Thymus (tissue), 11 donors: ENCODE measurements around the gene MAPK12. TPM values are rescaled to one million over a fixed set of nuclear protein-coding genes. Genes with fewer than 3 reads are reported as not detected.

Experiments
- DNase-seq, 9 donors: peaks; one replicate each; pipeline ENCODE4 v3.0.0-alpha.2; 2013; ENCODE audit warnings: low spot score in 9 of 9, low read depth in 6 of 9, missing footprints in 1 of 9
- H3K27ac ChIP-seq, 2 donors: one replicate each; pipeline ENCODE4 v1.5.1; 2013; ENCODE audit warnings: control low read depth in 1 of 2, low read depth in 1 of 2, low read length in 1 of 2, mild to moderate bottlenecking in 1 of 2, moderate library complexity in 1 of 2
- H3K27me3 ChIP-seq, 2 donors: one replicate each; pipeline ENCODE4 v1.5.1; 2013; ENCODE audit warnings: low read length in 1 of 2; ENCODE audit not compliant: control insufficient read depth in 2 of 2, insufficient read depth in 1 of 2
- H3K36me3 ChIP-seq, 2 donors: one replicate each; pipeline ENCODE4 v1.5.1; 2013; ENCODE audit warnings: low read length in 1 of 2, mild to moderate bottlenecking in 1 of 2, moderate library complexity in 1 of 2; ENCODE audit not compliant: control insufficient read depth in 2 of 2, insufficient read depth in 2 of 2
- H3K4me1 ChIP-seq, 2 donors: one replicate each; pipeline ENCODE4 v1.5.1; 2013; ENCODE audit warnings: low read length in 2 of 2; ENCODE audit not compliant: control insufficient read depth in 2 of 2, insufficient read depth in 2 of 2
- H3K4me3 ChIP-seq, 2 donors: one replicate each; pipeline ENCODE4 v1.5.1; 2013; ENCODE audit warnings: low read length in 2 of 2, control low read depth in 1 of 2, mild to moderate bottlenecking in 1 of 2
- H3K9me3 ChIP-seq, 2 donors: one replicate each; pipeline ENCODE4 v1.5.1; 2013; ENCODE audit warnings: low read length in 1 of 2, mild to moderate bottlenecking in 1 of 2; ENCODE audit not compliant: control insufficient read depth in 2 of 2, insufficient read depth in 1 of 2
- WGBS: extraction: QIAGEN DNeasy Blood & Tissue Kit; methylation state at CpG from one replicate; pipeline ENCODE4 v1.1.7; 2013; 5-methylcytosine and 5-hydroxymethylcytosine counted together
- polyA plus RNA-seq: library from polyadenylated mRNA; stranded (reverse); fragments of 200-250 nt; gene quantifications from one replicate; pipeline ENCODE4 v1.2.3, GENCODE V29; 2013
- total RNA-seq: library from RNA; stranded (reverse); fragments of 120-200 nt; gene quantifications from one replicate; pipeline ENCODE4 v1.2.4, GENCODE V29; 2013
- donor health status: healthy.

The MAPK12 gene
- total and polyA plus RNA-seq, 2 donors, result 2.2 to 8.2 TPM

GRCh38 chr22:50306753-50307749 is 45.6 kb upstream of the MAPK12 start, which contains the start of gene PLXNB2:
PLXNB2 (minus strand) TSS chr22:50307646; CDS start chr22:50290584, 17,062 bp downstream.
- Histone ChIP-seq H3K27me3 (peaks cover 45 to 80% of the 10 kb centered on the region in 2 donors), H3K27ac (peak within 1 kb of the TSS; percentile 55 to 62), H3K36me3 (no peaks in the 10 kb centered on the region), H3K4me1 (peaks cover 13 to 52% of the 10 kb centered on the region in 2 donors), H3K4me3 (peak within 1 kb of the TSS; percentile 45 to 47), H3K9me3 (peaks cover 0 to 4% of the 10 kb centered on the region in 2 donors)
- DNase-seq, result peak in 1 of 9 donors; percentile 34
- WGBS, result under 1% methylated on average over 103 of the region's 105 CpGs

DNA sequence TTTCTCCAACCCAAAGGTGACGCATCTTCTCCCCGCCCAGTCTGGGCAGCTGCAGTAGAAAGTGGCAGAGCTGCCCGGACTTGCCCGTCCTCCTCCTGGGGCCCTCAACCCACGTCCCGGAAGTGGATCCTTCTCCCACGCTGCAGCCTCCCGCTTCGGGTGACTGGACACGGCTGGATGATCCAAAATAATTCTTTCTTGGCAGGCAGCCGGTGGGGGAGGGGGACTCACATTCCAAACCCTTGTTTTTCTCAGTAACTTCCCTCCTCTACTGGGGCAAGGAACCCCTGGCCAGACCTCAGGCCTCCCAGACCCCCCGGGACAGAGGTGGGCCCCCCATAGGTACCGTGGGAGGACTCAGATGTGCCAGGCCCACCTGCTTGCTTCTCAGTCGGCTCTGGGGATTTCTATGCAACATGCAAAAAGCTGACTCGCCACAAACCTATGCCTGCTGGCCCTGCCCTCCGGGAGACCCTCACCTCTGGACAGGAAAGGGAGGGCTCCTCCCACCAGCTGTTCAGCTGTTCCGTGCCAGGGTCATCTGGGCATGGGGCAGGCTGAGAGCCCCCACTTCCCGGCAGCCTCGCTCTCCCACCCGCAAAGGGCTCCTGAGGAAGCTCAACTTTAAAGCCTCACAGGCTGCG is 44.6 kb upstream of the MAPK12 start:
- no peak for DNase-seq
- H3K4me1 ChIP-seq, result peaks cover 13 to 59% of the 10 kb centered on the region in 2 donors
- H3K27ac ChIP-seq, result peak overlapping the region; percentile 62 to 64
- peaks cover 0 to 4% of the 10 kb centered on the region in 2 donors for H3K9me3 ChIP-seq
- H3K36me3 ChIP-seq, result no peaks in the 10 kb centered on the region
- H3K27me3 ChIP-seq, result peaks cover 43 to 82% of the 10 kb centered on the region in 2 donors
- peak overlapping the region; percentile 45 to 47 for H3K4me3 ChIP-seq
- 21% methylated on average over 21 of the region's 21 CpGs for WGBS

DNA sequence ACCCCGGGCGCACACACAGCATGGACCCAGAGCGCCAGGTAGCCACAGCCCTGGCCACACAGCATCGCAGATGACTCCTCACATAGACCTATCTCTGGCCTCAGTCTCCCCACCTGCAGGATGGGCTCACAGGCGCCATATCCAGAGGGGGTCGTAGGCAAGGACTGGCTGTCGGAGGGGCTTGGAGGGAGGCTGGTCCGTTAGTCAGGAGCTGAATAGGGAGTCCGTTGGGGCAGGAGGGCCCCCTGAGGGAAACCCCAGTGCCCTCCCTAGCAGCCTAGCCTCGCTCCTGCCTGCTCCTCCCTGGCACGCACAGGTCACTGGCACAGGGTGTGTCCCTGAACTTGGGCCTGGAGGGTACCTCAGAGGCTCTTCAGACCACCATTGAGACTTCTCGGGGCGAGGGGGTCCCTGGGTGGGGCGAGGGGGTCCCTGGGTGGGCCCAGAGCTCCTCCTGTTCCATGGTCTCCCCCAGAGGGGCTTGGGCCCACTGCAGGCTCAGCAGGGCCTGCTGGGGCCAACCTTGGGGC is 44.0 kb upstream of the MAPK12 start:
- H3K27me3 ChIP-seq, result peaks cover 45 to 85% of the 10 kb centered on the region in 2 donors
- DNase-seq, result no peak
- H3K27ac ChIP-seq, result peak overlapping the region; percentile 58 to 64
- peak overlapping the region in 1 of 2 donors; percentile 47 for H3K4me3 ChIP-seq
- H3K9me3 ChIP-seq, result peaks cover 0 to 4% of the 10 kb centered on the region in 2 donors
- H3K4me1 ChIP-seq, result peaks cover 13 to 64% of the 10 kb centered on the region in 2 donors
- no peaks in the 10 kb centered on the region for H3K36me3 ChIP-seq
- WGBS, result 92% methylated on average over 14 of the region's 14 CpGs

- WGBS, result 71% methylated on average over 22 of the region's 22 CpGs
- DNase-seq, result no peak
- Histone ChIP-seq H3K9me3 (peaks cover 0 to 4% of the 10 kb centered on the region in 2 donors), H3K27ac (peak overlapping the region in 1 of 2 donors; percentile 58), H3K4me1 (peaks cover 13 to 64% of the 10 kb centered on the region in 2 donors), H3K4me3 (no peak overlapping the region), H3K36me3 (no peaks in the 10 kb centered on the region), H3K27me3 (peaks cover 51 to 85% of the 10 kb centered on the region in 2 donors)
Measured at GRCh38 chr22:50304528-50305392, 43.3 kb upstream of the MAPK12 start.

- Histone ChIP-seq H3K4me1 (peaks cover 13 to 65% of the 10 kb centered on the region in 2 donors), H3K27ac (peak overlapping the region in 1 of 2 donors; percentile 69), H3K9me3 (peaks cover 0 to 4% of the 10 kb centered on the region in 2 donors), H3K36me3 (no peaks in the 10 kb centered on the region), H3K4me3 (no peak overlapping the region), H3K27me3 (peaks cover 53 to 84% of the 10 kb centered on the region in 2 donors)
- peak in 1 of 9 donors; percentile 29 for DNase-seq
- WGBS, result 47% methylated on average over 11 of the region's 11 CpGs
Measured at GRCh38 chr22:50303848-50304527, 42.5 kb upstream of the MAPK12 start.

- Histone ChIP-seq H3K27ac (peak overlapping the region; percentile 25 to 26), H3K36me3 (no peaks in the 10 kb centered on the region), H3K9me3 (peaks cover 0 to 4% of the 10 kb centered on the region in 2 donors), H3K27me3 (peaks cover 47 to 84% of the 10 kb centered on the region in 2 donors), H3K4me1 (peaks cover 13 to 66% of the 10 kb centered on the region in 2 donors), H3K4me3 (no peak overlapping the region)
- WGBS, result 40% methylated on average over 7 of the region's 7 CpGs
- no peak for DNase-seq
Measured at GRCh38 chr22:50303515-50303847, 42.0 kb upstream of the MAPK12 start.

DNA sequence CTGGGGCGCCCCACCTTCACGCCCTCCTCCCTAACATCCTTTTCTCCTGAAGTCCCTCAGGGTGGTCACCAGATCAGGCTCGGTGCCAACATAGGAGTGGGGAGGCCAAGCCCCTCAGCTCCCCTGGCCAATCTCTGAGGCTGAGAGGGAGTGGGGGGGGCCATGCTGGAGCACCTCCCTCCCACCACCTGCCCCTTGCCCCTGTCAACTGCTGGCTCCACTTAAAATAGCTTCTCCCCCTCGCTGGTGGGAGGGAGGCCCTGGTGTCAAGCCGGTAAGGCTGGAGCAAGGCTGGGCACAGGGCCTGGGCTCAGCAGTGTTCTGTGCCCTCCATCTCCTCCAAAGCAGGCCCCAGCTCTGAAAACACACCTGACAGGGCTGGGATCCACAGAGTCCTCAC is 41.1 kb upstream of the MAPK12 start:
- no peak for DNase-seq
- H3K9me3 ChIP-seq, result no peaks in the 10 kb centered on the region
- WGBS, result 64% methylated on average over 5 of the region's 5 CpGs
- peaks cover 13 to 59% of the 10 kb centered on the region in 2 donors for H3K4me1 ChIP-seq
- peaks cover 40 to 85% of the 10 kb centered on the region in 2 donors for H3K27me3 ChIP-seq
- no peak overlapping the region for H3K4me3 ChIP-seq
- H3K27ac ChIP-seq, result no peak overlapping the region
- H3K36me3 ChIP-seq, result no peaks in the 10 kb centered on the region

GRCh38 chr22:50302041-50302541 is 40.6 kb upstream of the MAPK12 start:
- no peak for DNase-seq
- no peak overlapping the region for H3K27ac ChIP-seq
- no peak overlapping the region for H3K4me3 ChIP-seq
- no peaks in the 10 kb centered on the region for H3K36me3 ChIP-seq
- H3K9me3 ChIP-seq, result no peaks in the 10 kb centered on the region
- H3K27me3 ChIP-seq, result peaks cover 38 to 84% of the 10 kb centered on the region in 2 donors
- peaks cover 13 to 59% of the 10 kb centered on the region in 2 donors for H3K4me1 ChIP-seq
- 76% methylated on average over 9 of the region's 9 CpGs for WGBS
